Upper lobe of right lung (tissue), 1 donor: ENCODE data around the gene AMN. TPM values are rescaled to one million over a fixed set of nuclear protein-coding genes. Genes with fewer than 3 reads are reported as not detected.

Source experiments
- ATAC-seq: fragments of 200-7000 bp; cut with Tn5 transposase; one replicate; pipeline ENCODE4 v1.9.1; 2020; ENCODE audit warnings: mild to moderate bottlenecking, moderate library complexity
- DNase-seq: peaks from one replicate; pipeline ENCODE4 v3.0.0-alpha.2; 2020
- H3K27ac ChIP-seq: fragments of 200-600 bp; one replicate; pipeline ENCODE4 v1.8.0; 2022
- H3K27me3 ChIP-seq: fragments of 200-600 bp; one replicate; pipeline ENCODE4 v1.8.0; 2022; ENCODE audit warnings: mild to moderate bottlenecking
- H3K36me3 ChIP-seq: fragments of 200-600 bp; one replicate; pipeline ENCODE4 v1.8.0; 2022
- H3K4me1 ChIP-seq: fragments of 200-600 bp; one replicate; pipeline ENCODE4 v1.8.0; 2022
- H3K4me3 ChIP-seq: fragments of 200-600 bp; one replicate; pipeline ENCODE4 v1.8.0; 2022; ENCODE audit warnings: mild to moderate bottlenecking
- H3K9me3 ChIP-seq: fragments of 200-600 bp; one replicate; pipeline ENCODE4 v1.8.0; 2022
- CTCF ChIP-seq: fragments of 200-600 bp; IDR thresholded peaks from one replicate; pipeline ENCODE4 v1.8.0; 2022; ENCODE audit warnings: antibody characterized with exemption
- intact Hi-C: fragments of 100-400 bp; cut with DNase I; formaldehyde crosslinking; loops from one replicate; pipeline ENCODE4 v1.11.0; 2022
- total RNA-seq: library from RNA; stranded (reverse); fragmentation: NEBNext Ultra II Directional; extraction: Animal tissue kit (Norgen Biotek cat#: 25700); gene quantifications from one replicate; pipeline ENCODE4 v1.2.1, GENCODE V29; 2021
- donor health status: DM: no; HTN: yes; CAD: no; lungs with severe emphysema.

Gene AMN
- total RNA-seq, 1 donor from 2014 or later: 19.8 TPM

GRCh38 chr14:102927878-102928411 lies 5.5 kb downstream of the AMN start:
- peak; percentile 25 for ATAC-seq
- peaks cover 1% of the 10 kb centered on the region for H3K36me3 ChIP-seq
- H3K27ac ChIP-seq: peak overlapping the region; percentile 83
- intact Hi-C loops: no loop called here
- peaks cover 23% of the 10 kb centered on the region for H3K4me1 ChIP-seq
- H3K9me3 ChIP-seq: no peaks in the 10 kb centered on the region
- H3K27me3 ChIP-seq: peaks cover 41% of the 10 kb centered on the region
- no peak for TF ChIP-seq CTCF
- DNase-seq: peak; percentile 79
- peak overlapping the region; percentile 52 for H3K4me3 ChIP-seq

GRCh38 chr14:102928412-102929240 lies 6.2 kb downstream of the AMN start:
- Histone ChIP-seq H3K27me3 (peaks cover 34% of the 10 kb centered on the region), H3K4me1 (peaks cover 16% of the 10 kb centered on the region), H3K36me3 (peaks cover 8% of the 10 kb centered on the region), H3K4me3 (peak overlapping the region; percentile 52), H3K27ac (peak overlapping the region; percentile 83), H3K9me3 (no peaks in the 10 kb centered on the region)
- TF ChIP-seq CTCF: no peak
- intact Hi-C loops: no loop called here
- DNase-seq (peak; percentile 95), ATAC-seq (peak; percentile 86)

- intact Hi-C loops: no loop called here
- H3K4me1 ChIP-seq: peaks cover 15% of the 10 kb centered on the region
- ATAC-seq (peak; percentile 0), DNase-seq (no peak)
- no peaks in the 10 kb centered on the region for H3K9me3 ChIP-seq
- peaks cover 17% of the 10 kb centered on the region for H3K36me3 ChIP-seq
- no peak overlapping the region for H3K27ac ChIP-seq
- TF ChIP-seq CTCF: no peak
- peaks cover 26% of the 10 kb centered on the region for H3K27me3 ChIP-seq
- H3K4me3 ChIP-seq: peak overlapping the region; percentile 52
Measured at GRCh38 chr14:102929241-102930137, 7.0 kb downstream of the AMN start.

- H3K27me3 ChIP-seq: peaks cover 21% of the 10 kb centered on the region
- H3K4me3 ChIP-seq: peak overlapping the region; percentile 52
- peaks cover 15% of the 10 kb centered on the region for H3K4me1 ChIP-seq
- intact Hi-C loops: no loop called here
- no peak for DNase-seq
- peaks cover 17% of the 10 kb centered on the region for H3K36me3 ChIP-seq
- no peak for ATAC-seq
- H3K9me3 ChIP-seq: no peaks in the 10 kb centered on the region
- H3K27ac ChIP-seq: no peak overlapping the region
- no peak for TF ChIP-seq CTCF
Measured at GRCh38 chr14:102930138-102930752, 7.8 kb downstream of the AMN start.
